HFF-Myc (cell line): Measurements from ENCODE around the gene OR2G2.

Experiments
- DNase-seq: peaks from one replicate; pipeline ENCODE4 v3.0.0-alpha.2; 2011; ENCODE audit warnings: low read depth; ENCODE audit errors: extremely low read depth
- H3K4me3 ChIP-seq: replicated peaks from 2 replicates; pipeline ENCODE4 v1.5.1; 2011; ENCODE audit warnings: low read depth, mild to moderate bottlenecking, control low read depth, low read length
- TF ChIP-seq, protein P1 (sequence below): IDR thresholded peaks from 2 replicates; pipeline ENCODE4 v1.5.1; 2012; ENCODE audit warnings: mild to moderate bottlenecking, low read depth, low read length, control low read depth; ENCODE audit errors: missing control alignments

The OR2G2 gene

DNA sequence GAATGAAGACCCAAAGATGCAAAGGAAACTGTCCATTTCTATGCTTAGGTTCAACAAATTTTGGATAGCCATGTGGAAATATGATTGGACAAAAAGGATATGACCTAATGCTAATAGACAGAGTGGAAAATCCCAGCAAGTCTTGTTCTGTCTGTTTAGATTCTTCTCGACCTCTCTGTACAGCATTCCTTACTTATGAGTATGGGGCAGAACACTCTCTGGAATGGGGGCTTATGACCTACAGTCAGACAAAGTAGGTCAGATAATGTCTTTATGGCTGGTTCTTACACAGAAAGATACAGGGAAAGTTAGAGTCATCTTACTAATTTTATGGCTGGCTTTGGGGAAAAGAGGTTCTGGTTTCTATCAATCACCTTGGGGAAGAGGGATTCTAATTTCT is 36.4 kb upstream of the OR2G2 start:
- TF ChIP-seq, protein P1, sequence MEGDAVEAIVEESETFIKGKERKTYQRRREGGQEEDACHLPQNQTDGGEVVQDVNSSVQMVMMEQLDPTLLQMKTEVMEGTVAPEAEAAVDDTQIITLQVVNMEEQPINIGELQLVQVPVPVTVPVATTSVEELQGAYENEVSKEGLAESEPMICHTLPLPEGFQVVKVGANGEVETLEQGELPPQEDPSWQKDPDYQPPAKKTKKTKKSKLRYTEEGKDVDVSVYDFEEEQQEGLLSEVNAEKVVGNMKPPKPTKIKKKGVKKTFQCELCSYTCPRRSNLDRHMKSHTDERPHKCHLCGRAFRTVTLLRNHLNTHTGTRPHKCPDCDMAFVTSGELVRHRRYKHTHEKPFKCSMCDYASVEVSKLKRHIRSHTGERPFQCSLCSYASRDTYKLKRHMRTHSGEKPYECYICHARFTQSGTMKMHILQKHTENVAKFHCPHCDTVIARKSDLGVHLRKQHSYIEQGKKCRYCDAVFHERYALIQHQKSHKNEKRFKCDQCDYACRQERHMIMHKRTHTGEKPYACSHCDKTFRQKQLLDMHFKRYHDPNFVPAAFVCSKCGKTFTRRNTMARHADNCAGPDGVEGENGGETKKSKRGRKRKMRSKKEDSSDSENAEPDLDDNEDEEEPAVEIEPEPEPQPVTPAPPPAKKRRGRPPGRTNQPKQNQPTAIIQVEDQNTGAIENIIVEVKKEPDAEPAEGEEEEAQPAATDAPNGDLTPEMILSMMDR: no peak
- no peak overlapping the region for H3K4me3 ChIP-seq
- DNase-seq: no peak

DNA sequence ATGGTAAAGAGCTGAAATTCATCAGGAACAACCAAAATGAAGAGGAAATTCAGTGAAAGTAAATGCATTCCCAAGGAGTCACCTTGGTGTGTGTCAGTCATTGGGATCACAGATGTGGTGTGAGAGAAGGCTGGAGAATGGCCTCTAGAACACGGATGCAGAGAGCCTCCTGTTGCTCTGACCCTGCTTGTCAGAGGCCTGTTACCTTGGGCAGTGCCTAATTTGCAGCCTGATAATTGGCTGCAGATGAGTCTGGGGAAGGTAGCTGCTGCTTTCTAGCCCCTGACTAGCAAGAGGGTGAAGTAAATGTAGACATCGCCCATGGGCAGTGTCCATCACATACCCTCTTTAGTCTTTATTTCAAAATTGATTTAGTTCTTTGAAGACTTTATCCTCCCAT is 35.9 kb upstream of the OR2G2 start:
- TF ChIP-seq, protein P1: no peak
- DNase-seq: no peak
- no peak overlapping the region for H3K4me3 ChIP-seq

DNA sequence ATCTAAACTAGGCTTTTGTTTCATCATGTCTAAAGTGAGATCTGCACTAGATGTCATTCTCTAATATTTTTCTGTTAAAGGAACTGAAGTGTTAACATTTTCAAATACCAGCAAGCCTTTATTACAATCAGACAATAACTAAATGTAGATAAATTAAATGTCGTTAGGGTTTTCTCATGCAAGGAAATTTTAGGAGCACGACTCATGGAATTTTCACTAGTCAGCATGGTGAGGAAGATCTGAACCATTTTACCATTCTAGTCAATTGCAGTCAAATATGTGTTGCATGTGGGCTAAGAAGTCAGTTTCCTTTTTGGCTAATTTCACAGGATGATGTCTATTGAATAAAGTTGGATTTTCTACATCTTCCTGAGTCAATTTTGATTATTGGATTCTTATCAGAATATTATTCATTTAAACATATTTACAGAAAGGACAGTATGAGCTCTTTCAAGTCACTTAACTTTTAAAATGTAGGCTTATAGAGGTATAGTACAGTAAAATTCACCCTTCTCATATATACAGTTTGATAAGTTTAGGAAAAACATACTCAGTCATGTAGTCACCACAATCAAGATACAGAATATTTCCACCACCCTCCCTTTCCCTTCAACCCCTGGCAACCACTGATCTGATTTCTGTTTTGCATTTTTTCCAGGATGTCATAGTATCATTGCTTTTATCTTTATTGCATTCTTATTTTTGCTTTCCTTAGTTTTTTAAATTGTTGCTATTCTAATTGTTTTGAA is 30.1 kb upstream of the OR2G2 start:
- no peak for DNase-seq
- no peak overlapping the region for H3K4me3 ChIP-seq
- TF ChIP-seq, protein P1: no peak

DNA sequence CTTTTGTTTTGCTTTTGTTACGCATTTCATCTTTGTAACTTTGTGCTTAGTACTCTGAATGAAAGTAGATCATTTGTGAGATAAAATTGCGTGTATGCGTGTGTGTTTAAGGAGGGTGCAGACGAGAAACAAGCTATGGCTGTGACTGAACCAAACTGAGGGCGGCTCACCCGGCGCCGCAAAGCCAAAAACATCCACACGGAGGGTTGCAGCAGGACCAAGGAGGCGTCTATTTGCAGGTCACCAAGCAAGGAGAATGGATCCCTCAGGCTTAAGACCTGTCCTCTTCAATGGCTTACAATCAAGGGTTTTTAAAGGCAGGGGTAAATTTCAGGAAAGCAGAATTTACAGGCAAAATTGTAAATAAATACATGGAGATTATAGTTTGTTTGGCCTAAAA is 26.4 kb upstream of the OR2G2 start:
- no peak for DNase-seq
- TF ChIP-seq, protein P1: no peak
- H3K4me3 ChIP-seq: no peak overlapping the region

DNA sequence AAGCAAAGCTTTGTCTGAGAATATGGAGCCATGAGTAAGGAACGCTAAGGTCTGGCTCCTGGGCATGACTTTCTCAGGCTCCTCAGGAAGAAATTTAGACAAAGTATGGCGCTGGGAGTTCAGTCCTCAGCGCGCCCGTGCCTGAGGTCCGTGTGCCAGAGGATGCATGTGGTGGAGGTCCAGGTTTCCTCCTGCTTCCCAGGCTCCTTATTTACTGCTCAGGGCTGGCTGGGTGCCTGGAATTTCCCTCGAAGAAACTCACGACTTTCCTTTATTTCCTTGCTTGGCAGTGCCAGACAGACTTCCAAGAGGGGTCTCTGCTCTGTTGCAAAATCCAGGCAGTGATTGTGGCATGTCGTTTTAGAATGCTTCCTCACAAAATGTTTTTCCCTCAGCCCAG is 26.0 kb upstream of the OR2G2 start:
- H3K4me3 ChIP-seq: no peak overlapping the region
- TF ChIP-seq, protein P1: no peak
- no peak for DNase-seq

DNA sequence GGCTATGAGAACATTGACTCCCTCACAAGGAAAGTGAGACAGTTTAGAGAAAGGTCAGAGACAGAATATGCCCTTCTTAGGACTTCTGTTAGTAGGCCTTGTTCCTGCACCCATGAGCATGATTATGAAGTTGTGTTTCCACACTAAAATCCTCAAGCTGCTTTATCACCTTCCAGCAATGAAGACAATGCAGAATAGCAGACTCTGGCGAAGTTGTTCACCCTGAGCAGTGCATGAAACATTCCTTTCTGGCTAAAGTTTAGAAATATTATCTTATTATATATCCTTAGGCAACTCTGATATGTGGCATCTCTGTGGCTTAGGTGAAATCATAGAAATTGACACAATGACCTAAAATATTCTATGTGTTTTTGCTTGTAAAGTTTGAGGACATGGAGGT is 13.9 kb upstream of the OR2G2 start:
- no peak for DNase-seq
- TF ChIP-seq, protein P1: no peak
- no peak overlapping the region for H3K4me3 ChIP-seq

DNA sequence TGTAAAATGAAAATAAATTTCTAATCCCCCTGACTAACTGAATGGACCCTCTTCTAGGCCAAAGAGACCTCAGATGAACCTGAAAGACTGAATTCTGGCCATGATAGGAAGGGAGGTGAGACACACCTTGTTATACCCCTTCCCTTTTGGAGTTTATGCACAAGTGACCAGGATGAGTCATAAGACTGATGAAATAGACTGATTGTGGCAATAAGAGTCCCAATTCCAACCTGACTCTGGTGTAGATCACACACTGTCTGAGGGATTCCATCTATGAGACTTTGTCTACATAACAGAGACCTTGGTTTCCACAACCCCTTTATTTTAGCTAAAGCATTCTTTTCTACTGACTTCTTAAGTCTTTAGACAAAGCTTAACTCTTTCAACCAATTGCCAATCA is 13.5 kb upstream of the OR2G2 start:
- H3K4me3 ChIP-seq: no peak overlapping the region
- DNase-seq: no peak
- TF ChIP-seq, protein P1: no peak
